ENCODE measurements around the gene SKA1. TPM values are rescaled to one million over a fixed set of nuclear protein-coding genes. Genes with fewer than 3 reads are reported as not detected.

The SKA1 gene
- total and polyA plus RNA-seq, 9 of the 15 experiments (the other 6 are each of a cell fraction or from before 2014, with no cell fraction given), result 27.8 to 67.2 (median 41.9) TPM

DNA sequence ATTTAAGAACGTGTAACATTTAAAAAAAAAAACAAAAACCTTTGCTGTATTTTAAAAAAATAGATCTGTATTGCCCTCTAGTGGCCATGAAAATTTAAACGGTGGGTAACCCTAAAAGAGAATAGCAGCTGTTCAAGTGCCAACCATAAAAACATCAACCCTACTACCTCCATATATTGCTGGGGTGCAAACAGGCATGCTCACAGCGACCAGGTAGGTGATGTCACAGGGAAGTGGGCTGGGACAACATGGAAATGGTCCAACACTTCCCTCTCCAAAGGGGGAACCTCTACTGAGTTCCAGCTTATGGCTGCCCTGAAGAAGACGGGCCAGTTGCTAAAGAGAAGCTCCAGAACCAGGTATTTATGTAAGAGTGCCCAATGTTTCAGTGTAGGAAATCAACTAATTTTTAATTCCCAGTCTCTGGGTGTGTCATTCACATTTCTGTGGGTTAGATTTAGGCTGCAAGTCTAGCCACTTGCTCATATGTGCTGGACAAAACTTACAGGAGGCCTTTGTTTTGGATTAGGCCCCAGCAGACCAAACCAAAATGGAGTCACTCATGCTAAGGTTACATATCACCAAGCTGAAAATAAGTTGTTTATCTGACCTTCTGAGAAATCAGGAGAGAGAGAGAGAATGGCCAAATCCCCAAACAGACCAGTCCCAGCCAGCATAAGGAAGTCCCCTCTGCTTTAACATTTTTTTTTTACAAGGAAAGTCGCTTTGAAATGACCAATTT is 54.5 kb downstream of the SKA1 start (continued):
- TF ChIP-seq HDAC8 (tag; IDR thresholded peaks at IDR 0.05) (peak; percentile 64; the same call in 1 of the 2 replicates), YY1 (IDR thresholded peaks at IDR 0.05; ENCODE audit: borderline replicate concordance in 1 of 3, control insufficient read depth in 1 of 3, extremely low read depth in 1 of 3, insufficient read depth in 3 of 3, insufficient read length in 1 of 3, insufficient replicate concordance in 2 of 3, low read depth in 1 of 3, low read length in 2 of 3) (no peak), ZNF217 (CRISPR knock-in tag; IDR thresholded peaks at IDR 0.05) (no peak), DMBX1 (CRISPR knock-in tag; IDR thresholded peaks at IDR 0.05; ENCODE audit: borderline replicate concordance) (peak; percentile 86; the same call in 1 of the 2 replicates), POU5F1 (IDR thresholded peaks at IDR 0.05; ENCODE audit: borderline replicate concordance, low read depth, low read length, partially characterized antibody) (no peak), ZBTB17 (CRISPR knock-in tag; IDR thresholded peaks at IDR 0.05) (no peak), ZNF717 (CRISPR knock-in tag; IDR thresholded peaks at IDR 0.05) (no peak), CXXC5 (CRISPR knock-in tag; IDR thresholded peaks at IDR 0.05) (peak; percentile 34; the same call in 1 of the 2 replicates), NFE2L1 (tag; IDR thresholded peaks at IDR 0.05; ENCODE audit: borderline replicate concordance, low read depth) (peak; percentile 29; the same call in 1 of the 2 replicates), MYNN (IDR thresholded peaks at IDR 0.05) (no peak), MYNN (CRISPR knock-in tag; IDR thresholded peaks at IDR 0.05) (no peak), MTA3 (IDR thresholded peaks at IDR 0.05; ENCODE audit: borderline replicate concordance) (no peak), BRD9 (IDR thresholded peaks at IDR 0.05; ENCODE audit: low read depth, partially characterized antibody) (no peak), ZNF518B (CRISPR knock-in tag; IDR thresholded peaks at IDR 0.05) (no peak), HDAC6 (IDR thresholded peaks at IDR 0.05; ENCODE audit: low read depth, low read length) (no peak), RFX1 (IDR thresholded peaks at IDR 0.05) (no peak), ZNF311 (CRISPR knock-in tag; IDR thresholded peaks at IDR 0.05) (0 out of 2 replicates have a peak, but pooled peaks have one; percentile 29), ZNF695 (CRISPR knock-in tag; IDR thresholded peaks at IDR 0.05) (no peak), PHB (CRISPR knock-in tag; IDR thresholded peaks at IDR 0.05) (no peak), GTF2A2 (tag; IDR thresholded peaks at IDR 0.05) (no peak), XRCC3 (IDR thresholded peaks at IDR 0.05) (no peak)
- TF ChIP-seq, protein P1, sequence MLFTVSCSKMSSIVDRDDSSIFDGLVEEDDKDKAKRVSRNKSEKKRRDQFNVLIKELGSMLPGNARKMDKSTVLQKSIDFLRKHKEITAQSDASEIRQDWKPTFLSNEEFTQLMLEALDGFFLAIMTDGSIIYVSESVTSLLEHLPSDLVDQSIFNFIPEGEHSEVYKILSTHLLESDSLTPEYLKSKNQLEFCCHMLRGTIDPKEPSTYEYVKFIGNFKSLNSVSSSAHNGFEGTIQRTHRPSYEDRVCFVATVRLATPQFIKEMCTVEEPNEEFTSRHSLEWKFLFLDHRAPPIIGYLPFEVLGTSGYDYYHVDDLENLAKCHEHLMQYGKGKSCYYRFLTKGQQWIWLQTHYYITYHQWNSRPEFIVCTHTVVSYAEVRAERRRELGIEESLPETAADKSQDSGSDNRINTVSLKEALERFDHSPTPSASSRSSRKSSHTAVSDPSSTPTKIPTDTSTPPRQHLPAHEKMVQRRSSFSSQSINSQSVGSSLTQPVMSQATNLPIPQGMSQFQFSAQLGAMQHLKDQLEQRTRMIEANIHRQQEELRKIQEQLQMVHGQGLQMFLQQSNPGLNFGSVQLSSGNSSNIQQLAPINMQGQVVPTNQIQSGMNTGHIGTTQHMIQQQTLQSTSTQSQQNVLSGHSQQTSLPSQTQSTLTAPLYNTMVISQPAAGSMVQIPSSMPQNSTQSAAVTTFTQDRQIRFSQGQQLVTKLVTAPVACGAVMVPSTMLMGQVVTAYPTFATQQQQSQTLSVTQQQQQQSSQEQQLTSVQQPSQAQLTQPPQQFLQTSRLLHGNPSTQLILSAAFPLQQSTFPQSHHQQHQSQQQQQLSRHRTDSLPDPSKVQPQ (CRISPR knock-in tag; IDR thresholded peaks at IDR 0.05; ENCODE audit: borderline replicate concordance), result no peak
